ENCODE measurements around the gene P2RX1. TPM values are rescaled to one million over a fixed set of nuclear protein-coding genes. Genes with fewer than 3 reads are reported as not detected.

P2RX1 gene
- total RNA-seq, 1 donor from 2014 or later = 0.47 TPM

- Mint-ChIP-seq H3K4me1 (peaks cover 40% of the 10 kb centered on the region), H3K4me3 (no peak overlapping the region), H3K9me3 (no peaks in the 10 kb centered on the region), H3K36me3 (ENCODE audit: low read depth) (peaks cover 3% of the 10 kb centered on the region), H3K27ac (no peak overlapping the region), H3K27me3 (peaks cover 7% of the 10 kb centered on the region)
- intact Hi-C loops (cut with micrococcal nuclease) = no loop called here
- no peak for DNase-seq
Observed at GRCh38 chr17:3889325-3890012, 26.8 kb downstream of the P2RX1 start.

- intact Hi-C loops (cut with micrococcal nuclease) = no loop called here
- peaks cover 7% of the 10 kb centered on the region for H3K27me3 Mint-ChIP-seq
- H3K27ac Mint-ChIP-seq = no peak overlapping the region
- DNase-seq = no peak
- no peaks in the 10 kb centered on the region for H3K9me3 Mint-ChIP-seq
- H3K4me3 Mint-ChIP-seq = no peak overlapping the region
- H3K4me1 Mint-ChIP-seq = peaks cover 34% of the 10 kb centered on the region
- H3K36me3 Mint-ChIP-seq (ENCODE audit: low read depth) = peaks cover 3% of the 10 kb centered on the region
Observed at GRCh38 chr17:3888343-3889171, 27.7 kb downstream of the P2RX1 start.

GRCh38 chr17:3887804-3888203 is 28.5 kb downstream of the P2RX1 start:
- Mint-ChIP-seq H3K4me3 (no peak overlapping the region), H3K4me1 (peaks cover 31% of the 10 kb centered on the region), H3K27me3 (peaks cover 7% of the 10 kb centered on the region), H3K27ac (no peak overlapping the region), H3K9me3 (no peaks in the 10 kb centered on the region), H3K36me3 (ENCODE audit: low read depth) (peaks cover 5% of the 10 kb centered on the region)
- no peak for DNase-seq
- intact Hi-C loops (cut with micrococcal nuclease) = no loop called here

- Mint-ChIP-seq H3K9me3 (no peaks in the 10 kb centered on the region), H3K27ac (peak overlapping the region; percentile 76), H3K27me3 (peaks cover 7% of the 10 kb centered on the region), H3K4me1 (peaks cover 31% of the 10 kb centered on the region), H3K4me3 (peak overlapping the region; percentile 53), H3K36me3 (ENCODE audit: low read depth) (peaks cover 5% of the 10 kb centered on the region)
- no peak for DNase-seq
- intact Hi-C loops (cut with micrococcal nuclease) = no loop called here
Observed at GRCh38 chr17:3887394-3887793, 28.9 kb downstream of the P2RX1 start.

GRCh38 chr17:3886776-3887175 is 29.5 kb downstream of the P2RX1 start:
- Mint-ChIP-seq H3K9me3 (no peaks in the 10 kb centered on the region), H3K4me1 (peaks cover 27% of the 10 kb centered on the region), H3K4me3 (peak overlapping the region; percentile 53), H3K27me3 (peaks cover 6% of the 10 kb centered on the region), H3K27ac (peak overlapping the region; percentile 76), H3K36me3 (ENCODE audit: low read depth) (peaks cover 2% of the 10 kb centered on the region)
- intact Hi-C loops (cut with micrococcal nuclease) = no loop called here
- DNase-seq = peak; percentile 67

GRCh38 chr17:3885970-3886369 is 30.3 kb downstream of the P2RX1 start:
- peaks cover 20% of the 10 kb centered on the region for H3K4me1 Mint-ChIP-seq
- intact Hi-C loops (cut with micrococcal nuclease) = no loop called here
- peaks cover 2% of the 10 kb centered on the region for H3K36me3 Mint-ChIP-seq (ENCODE audit: low read depth)
- H3K4me3 Mint-ChIP-seq = peak overlapping the region; percentile 22
- H3K27ac Mint-ChIP-seq = no peak overlapping the region
- no peaks in the 10 kb centered on the region for H3K9me3 Mint-ChIP-seq
- H3K27me3 Mint-ChIP-seq = no peaks in the 10 kb centered on the region
- no peak for DNase-seq

- intact Hi-C loops (cut with micrococcal nuclease) = no loop called here
- Mint-ChIP-seq H3K27ac (no peak overlapping the region), H3K36me3 (ENCODE audit: low read depth) (peaks cover 2% of the 10 kb centered on the region), H3K4me1 (peaks cover 18% of the 10 kb centered on the region), H3K9me3 (no peaks in the 10 kb centered on the region), H3K27me3 (no peaks in the 10 kb centered on the region), H3K4me3 (no peak overlapping the region)
- no peak for DNase-seq
Observed at GRCh38 chr17:3885271-3885670, 31.0 kb downstream of the P2RX1 start.

- no peak overlapping the region for H3K4me3 Mint-ChIP-seq
Observed at GRCh38 chr17:3884188-3884587, 32.1 kb downstream of the P2RX1 start.

GRCh38 chr17:3882276-3882675 is 34.0 kb downstream of the P2RX1 start:
- H3K9me3 Mint-ChIP-seq = no peaks in the 10 kb centered on the region
- H3K36me3 Mint-ChIP-seq (ENCODE audit: low read depth) = peaks cover 2% of the 10 kb centered on the region
- intact Hi-C loops (cut with micrococcal nuclease) = no loop called here
- DNase-seq = no peak
- no peak overlapping the region for H3K4me3 Mint-ChIP-seq
- H3K4me1 Mint-ChIP-seq = peaks cover 12% of the 10 kb centered on the region
- H3K27me3 Mint-ChIP-seq = no peaks in the 10 kb centered on the region
- no peak overlapping the region for H3K27ac Mint-ChIP-seq

More at GRCh38 chr17:3884188-3884587, 32.1 kb downstream of the P2RX1 start:
- Mint-ChIP-seq H3K4me1 (peaks cover 17% of the 10 kb centered on the region), H3K9me3 (no peaks in the 10 kb centered on the region), H3K27me3 (no peaks in the 10 kb centered on the region), H3K27ac (no peak overlapping the region), H3K36me3 (ENCODE audit: low read depth) (peaks cover 2% of the 10 kb centered on the region)
- DNase-seq = no peak
- intact Hi-C loops (cut with micrococcal nuclease) = no loop called here

GRCh38 chr17:3880983-3881382 is 35.3 kb downstream of the P2RX1 start:
- peaks cover 4% of the 10 kb centered on the region for H3K36me3 Mint-ChIP-seq (ENCODE audit: low read depth)
- no peak for DNase-seq
- H3K9me3 Mint-ChIP-seq = no peaks in the 10 kb centered on the region
- no peaks in the 10 kb centered on the region for H3K27me3 Mint-ChIP-seq
- intact Hi-C loops (cut with micrococcal nuclease) = no loop called here
- no peak overlapping the region for H3K27ac Mint-ChIP-seq
- no peak overlapping the region for H3K4me3 Mint-ChIP-seq
- H3K4me1 Mint-ChIP-seq = no peaks in the 10 kb centered on the region

- Mint-ChIP-seq H3K4me1 (no peaks in the 10 kb centered on the region), H3K27me3 (no peaks in the 10 kb centered on the region), H3K4me3 (no peak overlapping the region), H3K9me3 (no peaks in the 10 kb centered on the region), H3K36me3 (ENCODE audit: low read depth) (peaks cover 9% of the 10 kb centered on the region), H3K27ac (no peak overlapping the region)
- no peak for DNase-seq
- intact Hi-C loops (cut with micrococcal nuclease) = no loop called here
Observed at GRCh38 chr17:3879591-3880417, 36.5 kb downstream of the P2RX1 start.

GRCh38 chr17:3879186-3879585 is 37.1 kb downstream of the P2RX1 start:
- no peaks in the 10 kb centered on the region for H3K4me1 Mint-ChIP-seq
- no peaks in the 10 kb centered on the region for H3K27me3 Mint-ChIP-seq
- no peak for DNase-seq
- intact Hi-C loops (cut with micrococcal nuclease) = no loop called here
- no peak overlapping the region for H3K27ac Mint-ChIP-seq
- no peak overlapping the region for H3K4me3 Mint-ChIP-seq
- H3K36me3 Mint-ChIP-seq (ENCODE audit: low read depth) = peaks cover 9% of the 10 kb centered on the region
- H3K9me3 Mint-ChIP-seq = no peaks in the 10 kb centered on the region

- H3K9me3 Mint-ChIP-seq = no peaks in the 10 kb centered on the region
- H3K27ac Mint-ChIP-seq = no peak overlapping the region
- H3K4me1 Mint-ChIP-seq = no peaks in the 10 kb centered on the region
- intact Hi-C loops (cut with micrococcal nuclease) = no loop called here
- DNase-seq = no peak
- peaks cover 13% of the 10 kb centered on the region for H3K36me3 Mint-ChIP-seq (ENCODE audit: low read depth)
- no peaks in the 10 kb centered on the region for H3K27me3 Mint-ChIP-seq
- no peak overlapping the region for H3K4me3 Mint-ChIP-seq
Observed at GRCh38 chr17:3877220-3877619, 39.0 kb downstream of the P2RX1 start.

GRCh38 chr17:3875317-3875716 is 40.9 kb downstream of the P2RX1 start:
- Mint-ChIP-seq H3K36me3 (ENCODE audit: low read depth) (peaks cover 15% of the 10 kb centered on the region), H3K4me1 (peaks cover 5% of the 10 kb centered on the region), H3K27me3 (no peaks in the 10 kb centered on the region), H3K9me3 (no peaks in the 10 kb centered on the region), H3K27ac (no peak overlapping the region), H3K4me3 (no peak overlapping the region)
- intact Hi-C loops (cut with micrococcal nuclease) = no loop called here
- no peak for DNase-seq
